Naive thymus-derived CD4-positive, alpha-beta T cell (primary cell): ENCODE data around the gene NANOS1. TPM values are rescaled to one million over a fixed set of nuclear protein-coding genes. Genes with fewer than 3 reads are reported as not detected.
A peak's percentile ranks its signal among the peaks of the same experiment; 100 is the strongest.

ENCODE experiments used
- ATAC-seq: fragments of 150-1000 bp; cut with Tn5 transposase; 2 replicates; pipeline ENCODE4 v1.10.0; 2021; ENCODE audit warnings: mild to moderate bottlenecking, moderate library complexity
- CTCF ChIA-PET: fragments of 350-600 bp; sonication (Branson Sonifier 250); formaldehyde crosslinking; loops from one replicate; lab custom pipeline; 2021; ENCODE audit warnings: antibody characterized with exemption; lab: Charles Lee
- POLR2A ChIA-PET: fragments of 350-600 bp; sonication (Branson Sonifier 250); formaldehyde crosslinking; loops from one replicate; lab custom pipeline; 2021; ENCODE audit warnings: antibody characterized with exemption, inconsistent platforms; lab: Charles Lee
- DNase-seq, 9 donors: peaks; one replicate each; pipeline versions ENCODE4 v3.0.0 to v3.0.0-alpha.2; 2020 to 2022; ENCODE audit warnings: mixed read lengths in 1 of 9
- H3K27ac ChIP-seq: one replicate; pipeline ENCODE4 v1.7.0; 2013; ENCODE audit warnings: mild to moderate bottlenecking, low read depth, low read length, moderate library complexity
- H3K27me3 ChIP-seq, 2 donors: one replicate each; pipeline ENCODE4 v1.7.0; 2013; ENCODE audit warnings: low read length in 2 of 2, mild to moderate bottlenecking in 2 of 2, moderate library complexity in 2 of 2; ENCODE audit not compliant: control insufficient read depth in 2 of 2, insufficient read depth in 2 of 2
- H3K36me3 ChIP-seq, 3 experiments: 1 replicate in 2 of 3; 2 replicates in 1 of 3; pipeline ENCODE4 v1.7.0; 2013; ENCODE audit warnings: low read length in 3 of 3, mild to moderate bottlenecking in 3 of 3, moderate library complexity in 1 of 3; ENCODE audit not compliant: insufficient read depth in 3 of 3, control insufficient read depth in 2 of 3
- H3K4me1 ChIP-seq, 2 donors: one replicate each; pipeline ENCODE4 v1.7.0; 2013; ENCODE audit warnings: low read length in 2 of 2, mild to moderate bottlenecking in 2 of 2, moderate library complexity in 1 of 2; ENCODE audit not compliant: control insufficient read depth in 2 of 2, insufficient read depth in 2 of 2
- H3K4me3 ChIP-seq: 2 replicates; pipeline ENCODE4 v1.7.0; 2013; ENCODE audit warnings: mild to moderate bottlenecking, low read length
- H3K9me3 ChIP-seq, 3 experiments: 1 replicate in 2 of 3; 2 replicates in 1 of 3; pipeline ENCODE4 v1.7.0; 2013; ENCODE audit warnings: low read length in 3 of 3; ENCODE audit not compliant: control insufficient read depth in 2 of 3
- H3K27ac Mint-ChIP-seq, 9 donors: one replicate each; pipeline ENCODE4 v1.8.0; 2020 to 2022; ENCODE audit warnings: mixed read lengths in 9 of 9, mild to moderate bottlenecking in 8 of 9, moderate library complexity in 5 of 9, inconsistent platforms in 2 of 9
- H3K27me3 Mint-ChIP-seq, 5 donors: one replicate each; pipeline ENCODE4 v1.8.0; 2021 to 2022; ENCODE audit warnings: mixed read lengths in 5 of 5, mild to moderate bottlenecking in 1 of 5
- H3K36me3 Mint-ChIP-seq, 5 donors: one replicate each; pipeline ENCODE4 v1.8.0; 2020 to 2022; ENCODE audit warnings: mixed read lengths in 5 of 5, mild to moderate bottlenecking in 3 of 5, inconsistent platforms in 1 of 5
- H3K4me1 Mint-ChIP-seq, 7 donors: one replicate each; pipeline ENCODE4 v1.8.0; 2020 to 2022; ENCODE audit warnings: mixed read lengths in 7 of 7, mild to moderate bottlenecking in 3 of 7, inconsistent platforms in 1 of 7
- H3K4me3 Mint-ChIP-seq, 10 donors: one replicate each; pipeline ENCODE4 v1.8.0; 2020 to 2022; ENCODE audit warnings: mild to moderate bottlenecking in 10 of 10, mixed read lengths in 10 of 10, moderate library complexity in 6 of 10, inconsistent platforms in 2 of 10
- H3K9me3 Mint-ChIP-seq, 11 donors: one replicate each; pipeline ENCODE4 v1.8.0; 2020 to 2022; ENCODE audit warnings: mixed read lengths in 11 of 11, mild to moderate bottlenecking in 4 of 11, inconsistent platforms in 1 of 11, moderate library complexity in 1 of 11
- intact Hi-C, 2 donors: fragments of 100-400 bp; cut with micrococcal nuclease; formaldehyde crosslinking; loops; one replicate each; pipeline ENCODE4 v1.15.1; 2023
- polyA plus RNA-seq, 2 donors: library from polyadenylated mRNA; unstranded; fragments of 300-500 nt; fragmentation: Illumina TruSeq; gene quantifications; one replicate each; pipeline ENCODE4 v1.2.3, GENCODE V29; 2021
- total RNA-seq, 6 experiments: library from RNA in 5 of 6; stranded (reverse) in 5 of 6; gene quantifications; 1 replicate in 5 of 6; 2 replicates in 1 of 6; pipeline ENCODE4 v1.2.3 and lab custom pipeline; 2021 to 2026

The NANOS1 gene
- total and polyA plus RNA-seq, 7 experiments from 2014 or later: 0.10 to 0.45 (median 0.22) TPM; not detected in 3

DNA sequence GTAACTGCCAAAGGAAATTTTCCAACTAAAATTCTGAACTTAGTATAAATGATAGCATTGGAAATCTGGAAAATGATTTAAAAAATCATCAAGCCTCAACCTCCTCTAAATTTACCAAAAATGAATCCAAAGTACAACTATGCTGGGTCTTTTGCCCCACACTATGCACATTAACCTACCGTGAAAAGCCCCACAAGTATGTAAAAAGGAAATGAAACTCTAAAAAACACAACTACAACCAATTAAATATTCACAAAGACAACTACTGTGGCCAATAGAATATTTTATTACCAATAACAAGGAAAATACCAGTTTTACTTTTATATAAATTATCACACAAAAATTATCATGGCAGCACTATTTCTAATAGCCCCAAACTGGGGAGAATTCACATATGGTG, 31.8 kb downstream of the NANOS1 start:
- no peaks in the 10 kb centered on the region for H3K27me3 ChIP-seq
- no peaks in the 10 kb centered on the region for H3K27me3 Mint-ChIP-seq
- no peaks in the 10 kb centered on the region for H3K9me3 Mint-ChIP-seq
- H3K4me1 Mint-ChIP-seq: peaks cover 6 to 24% (median 10%) of the 10 kb centered on the region in 7 donors
- no peak overlapping the region for H3K4me3 Mint-ChIP-seq
- ATAC-seq (no peak), DNase-seq (no peak)
- no peak overlapping the region for H3K4me3 ChIP-seq
- peak overlapping the region in 4 of 9 donors; percentile 18 to 52 (median 32) for H3K27ac Mint-ChIP-seq
- intact Hi-C loops: loop anchor here in 1 of 2 donors (5.0 kb wide), 1 partner anchor 771 kb away; no protein-coding TSS in a partner anchor
- H3K4me1 ChIP-seq: no peaks in the 10 kb centered on the region
- ChIA-PET CTCF (no interaction called here), POLR2A (no interaction called here)
- peaks cover 21 to 65% (median 48%) of the 10 kb centered on the region in 5 donors for H3K36me3 Mint-ChIP-seq
- no peak overlapping the region for H3K27ac ChIP-seq
- H3K9me3 ChIP-seq: no peaks in the 10 kb centered on the region
- peaks cover 43 to 92% (median 58%) of the 10 kb centered on the region in 3 experiments for H3K36me3 ChIP-seq

GRCh38 chr10:119061926-119062325, 32.4 kb downstream of the NANOS1 start:
- CTCF ChIA-PET: no interaction called here
- intact Hi-C loops: loop anchor here in 1 of 2 donors (5.0 kb wide), 1 partner anchor 770 kb away; no protein-coding TSS in a partner anchor
- Mint-ChIP-seq H3K27ac (peak overlapping the region in 3 of 9 donors; percentile 18 to 36 (median 28)), H3K4me1 (peaks cover 6 to 25% (median 10%) of the 10 kb centered on the region in 7 donors), H3K36me3 (peaks cover 18 to 59% (median 43%) of the 10 kb centered on the region in 5 donors), H3K27me3 (no peaks in the 10 kb centered on the region), H3K4me3 (no peak overlapping the region), H3K9me3 (no peaks in the 10 kb centered on the region)
- Histone ChIP-seq H3K4me1 (no peaks in the 10 kb centered on the region), H3K27ac (no peak overlapping the region), H3K4me3 (no peak overlapping the region), H3K27me3 (no peaks in the 10 kb centered on the region), H3K36me3 (peaks cover 40 to 92% (median 54%) of the 10 kb centered on the region in 3 experiments), H3K9me3 (no peaks in the 10 kb centered on the region)
- no peak for DNase-seq
- POLR2A ChIA-PET: no interaction called here
- ATAC-seq: no peak

DNA sequence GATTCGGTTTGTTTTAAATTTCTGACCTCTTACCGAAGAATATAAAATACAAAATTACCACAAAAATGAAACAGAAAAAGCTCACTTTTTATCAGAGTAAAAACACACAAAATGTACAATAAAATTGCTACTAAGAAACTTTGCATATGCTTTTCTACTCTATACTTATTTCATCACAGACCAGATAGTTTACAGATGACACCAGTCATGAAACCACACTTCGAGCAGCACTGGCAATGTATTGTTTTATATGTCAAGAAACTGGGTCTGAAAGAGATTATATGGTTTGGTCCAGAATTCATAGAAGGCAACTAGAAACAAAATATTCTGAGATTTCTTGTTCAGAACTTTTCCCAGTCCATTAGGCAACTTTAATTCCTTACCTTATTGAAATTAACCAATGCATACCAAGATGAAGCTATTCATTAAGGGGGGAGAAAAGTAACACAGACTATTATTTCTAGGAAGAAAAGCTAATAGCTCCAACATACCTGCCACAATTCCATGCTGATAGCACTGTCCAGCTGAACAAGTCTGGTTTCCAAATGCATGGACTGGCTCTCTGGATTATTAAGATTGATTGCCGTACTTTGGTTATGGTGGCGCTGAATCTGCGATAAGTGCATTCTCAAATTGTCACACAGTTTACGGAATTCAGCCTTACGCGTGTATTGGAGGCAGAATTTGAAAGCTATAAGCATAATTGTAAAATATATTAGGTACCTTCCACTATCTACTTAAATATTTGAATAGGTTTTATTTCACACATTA, 41.1 kb downstream of the NANOS1 start:
- H3K36me3 ChIP-seq: peaks cover 26 to 72% (median 28%) of the 10 kb centered on the region in 3 experiments
- Mint-ChIP-seq H3K27me3 (no peaks in the 10 kb centered on the region), H3K9me3 (no peaks in the 10 kb centered on the region), H3K4me3 (no peak overlapping the region), H3K27ac (peak overlapping the region in 5 of 9 donors; percentile 15 to 53 (median 17)), H3K4me1 (peaks cover 10 to 40% (median 21%) of the 10 kb centered on the region in 7 donors), H3K36me3 (peaks cover 0 to 43% (median 30%) of the 10 kb centered on the region in 5 donors)
- ChIA-PET POLR2A (interaction anchor here (1.0 kb wide), 1 partner anchor 27 kb away, joined by 3 read pairs; no protein-coding TSS in a partner anchor), CTCF (interaction anchor here (0.6 kb wide), 1 partner anchor 14 kb away, joined by 3 read pairs; no protein-coding TSS in a partner anchor)
- no peak overlapping the region for H3K4me3 ChIP-seq
- DNase-seq (no peak), ATAC-seq (no peak)
- no peaks in the 10 kb centered on the region for H3K9me3 ChIP-seq
- H3K27me3 ChIP-seq: no peaks in the 10 kb centered on the region
- intact Hi-C loops: no loop called here
- H3K27ac ChIP-seq: no peak overlapping the region
- peaks cover 0 to 11% of the 10 kb centered on the region in 2 donors for H3K4me1 ChIP-seq

DNA sequence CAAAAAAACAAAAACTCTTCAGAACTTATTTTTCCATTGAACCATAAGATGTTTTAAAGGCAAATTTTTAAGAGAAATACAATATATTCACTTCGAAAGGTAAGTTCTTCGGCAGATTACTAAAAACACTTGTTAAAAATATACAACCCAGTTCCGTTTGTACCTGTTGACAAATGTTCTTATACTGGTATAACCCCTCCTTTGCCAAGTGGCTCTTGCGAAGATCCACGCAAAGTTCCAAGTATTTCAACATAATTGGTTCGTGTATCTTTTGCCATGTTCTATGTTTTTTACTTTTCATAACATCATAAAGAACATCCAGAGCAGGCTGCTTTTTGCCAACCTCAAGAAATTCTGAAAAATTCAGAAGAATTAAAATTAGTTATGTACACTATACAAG, 44.1 kb downstream of the NANOS1 start:
- H3K27ac Mint-ChIP-seq: peak overlapping the region in 7 of 9 donors; percentile 5 to 79 (median 51)
- H3K9me3 Mint-ChIP-seq: no peaks in the 10 kb centered on the region
- H3K4me3 Mint-ChIP-seq: peak overlapping the region in 2 of 10 donors; percentile 27 to 37
- intact Hi-C loops: loop anchor here in 1 of 2 donors (2.0 kb wide), 1 partner anchor 15 kb away; no protein-coding TSS in a partner anchor
- Histone ChIP-seq H3K9me3 (no peaks in the 10 kb centered on the region), H3K4me3 (no peak overlapping the region), H3K36me3 (peaks cover 14 to 42% (median 28%) of the 10 kb centered on the region in 3 experiments), H3K27me3 (no peaks in the 10 kb centered on the region), H3K27ac (no peak overlapping the region), H3K4me1 (peaks cover 15 to 17% of the 10 kb centered on the region in 2 donors)
- DNase-seq (no peak), ATAC-seq (no peak)
- H3K27me3 Mint-ChIP-seq: no peaks in the 10 kb centered on the region
- peaks cover 0 to 36% (median 24%) of the 10 kb centered on the region in 5 donors for H3K36me3 Mint-ChIP-seq
- peaks cover 20 to 51% (median 46%) of the 10 kb centered on the region in 7 donors for H3K4me1 Mint-ChIP-seq
- ChIA-PET CTCF (no interaction called here), POLR2A (no interaction called here)

GRCh38 chr10:119078422-119079179, 49.1 kb downstream of the NANOS1 start:
- Mint-ChIP-seq H3K4me3 (peak overlapping the region; percentile 86 to 99 (median 98)), H3K4me1 (peaks cover 25 to 64% (median 52%) of the 10 kb centered on the region in 7 donors), H3K27ac (peak overlapping the region; percentile 36 to 100 (median 98)), H3K36me3 (peaks cover 0 to 28% (median 0%) of the 10 kb centered on the region in 5 donors), H3K9me3 (peaks cover 0 to 6% (median 0%) of the 10 kb centered on the region in 11 donors), H3K27me3 (peaks cover 0 to 2% (median 0%) of the 10 kb centered on the region in 5 donors)
- Histone ChIP-seq H3K36me3 (peaks cover 0 to 8% (median 0%) of the 10 kb centered on the region in 3 experiments), H3K27me3 (no peaks in the 10 kb centered on the region), H3K27ac (peak overlapping the region; percentile 91), H3K4me1 (peaks cover 7 to 26% of the 10 kb centered on the region in 2 donors), H3K4me3 (peak overlapping the region; percentile 83), H3K9me3 (no peaks in the 10 kb centered on the region)
- intact Hi-C loops: no loop called here
- ChIA-PET POLR2A (interaction anchor here (0.5 to 6.7 kb wide), 3 partner anchors 12 to 325 kb away, joined by 3 to 53 read pairs (median 3); partner anchors contain the start of gene DENND10), CTCF (no interaction called here)
- no peak for DNase-seq
- no peak for ATAC-seq
